ENCODE measurements around the gene GRID1.

GRCh38 chr10:86059892-86060291 lies 306.7 kb downstream of the GRID1 start:
- no peak for TF ChIP-seq CTCF (IDR thresholded peaks at IDR 0.05)
- TF ChIP-seq POLR2AphosphoS5 (IDR thresholded peaks at IDR 0.05) = no peak
- TF ChIP-seq POLR2A (IDR thresholded peaks at IDR 0.05) = no peak

All from breast epithelium (tissue), 3 donors.